Measurements from ENCODE around the gene MAP1B.

The MAP1B gene

DNA sequence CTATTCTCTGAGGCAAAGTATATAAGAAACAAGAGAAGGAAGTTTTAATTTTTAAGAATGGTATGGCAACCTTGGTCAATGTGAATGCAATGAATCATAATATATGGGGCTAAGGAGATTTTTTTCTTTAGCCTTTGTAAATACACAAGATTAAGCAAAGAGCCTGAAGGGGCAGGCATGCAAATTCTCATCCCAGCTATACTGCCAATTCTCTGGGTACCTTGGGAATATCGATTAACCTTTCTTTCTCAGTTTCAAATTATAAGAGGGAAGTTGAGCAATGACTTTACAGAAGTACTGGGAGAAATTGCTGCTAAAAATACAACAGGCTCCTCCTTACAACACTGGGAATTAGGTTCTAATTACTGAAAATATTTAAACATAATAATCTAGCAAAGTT, 115.2 kb downstream of the MAP1B start:
- DNase-seq (ENCODE audit: low read depth, low spot score): no peak

DNA sequence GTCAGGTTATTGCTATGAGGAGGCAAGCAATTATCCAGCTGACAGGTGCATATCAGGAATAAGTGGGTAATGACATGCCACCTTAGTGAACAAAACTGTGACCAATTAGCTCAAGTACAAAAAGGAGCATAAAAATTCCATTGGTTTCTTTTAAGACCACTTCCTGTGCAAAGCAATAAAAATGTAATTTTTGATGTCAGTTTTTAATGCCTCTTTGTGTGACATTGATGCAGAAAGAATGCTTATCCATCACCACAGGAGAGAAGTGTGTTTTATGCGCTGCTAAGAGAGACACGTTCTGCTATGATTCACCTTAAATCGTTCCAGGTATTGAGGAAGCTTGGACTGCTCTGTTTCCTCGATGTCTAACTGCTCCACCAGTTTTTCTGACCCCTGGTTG, 116.1 kb downstream of the MAP1B start:
- DNase-seq (ENCODE audit: low read depth, low spot score): no peak

DNA sequence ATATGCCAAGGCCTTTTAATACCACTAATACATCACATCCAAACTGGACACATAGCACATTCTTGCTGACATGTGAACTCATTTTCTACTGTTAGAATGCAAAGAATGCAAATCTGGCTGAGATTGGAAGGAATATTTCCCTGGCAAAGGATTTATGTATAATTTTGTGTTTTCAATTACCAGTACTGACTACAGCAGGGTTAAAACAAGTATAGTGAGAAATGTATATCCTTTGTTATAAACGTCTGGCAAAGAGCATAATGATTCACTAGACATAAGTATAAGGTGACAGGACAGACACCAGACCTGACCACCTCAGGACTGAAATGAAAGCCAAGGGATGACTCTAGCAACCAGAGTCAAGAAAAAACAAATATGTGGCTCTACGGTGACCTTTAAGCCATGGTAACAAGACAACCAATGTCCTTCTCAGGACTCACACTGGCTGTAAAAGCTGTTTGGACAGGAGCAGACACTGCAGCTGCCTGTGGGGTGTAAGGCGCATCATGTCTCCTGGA, 117.7 kb downstream of the MAP1B start:
- no peak for DNase-seq (ENCODE audit: low read depth, low spot score)

DNA sequence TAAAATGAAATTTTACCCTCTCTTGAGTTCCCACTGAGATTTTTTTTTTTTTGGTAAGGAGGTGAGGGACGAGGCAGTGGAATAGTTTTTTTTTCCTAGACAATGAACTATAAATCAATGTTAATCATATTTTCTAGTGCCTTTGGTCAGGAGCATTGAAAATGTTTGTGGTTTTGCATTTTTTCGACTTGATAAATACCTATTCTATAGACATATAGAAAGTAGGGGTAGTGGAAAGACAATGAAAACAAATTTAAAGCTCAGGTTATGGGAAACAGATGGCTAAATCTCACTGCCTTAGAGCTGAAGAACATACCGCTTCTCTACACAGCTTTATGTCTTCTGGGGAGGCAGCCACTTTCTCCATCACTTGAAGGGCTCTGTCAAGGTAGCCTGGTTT, 118.5 kb downstream of the MAP1B start:
- DNase-seq (ENCODE audit: low read depth, low spot score): no peak

- DNase-seq (ENCODE audit: low read depth, low spot score): no peak
Observed at GRCh38 chr5:72226950-72227349, 119.7 kb downstream of the MAP1B start.

GRCh38 chr5:72228960-72229359, 121.7 kb downstream of the MAP1B start:
- no peak for DNase-seq (ENCODE audit: low read depth, low spot score)

DNA sequence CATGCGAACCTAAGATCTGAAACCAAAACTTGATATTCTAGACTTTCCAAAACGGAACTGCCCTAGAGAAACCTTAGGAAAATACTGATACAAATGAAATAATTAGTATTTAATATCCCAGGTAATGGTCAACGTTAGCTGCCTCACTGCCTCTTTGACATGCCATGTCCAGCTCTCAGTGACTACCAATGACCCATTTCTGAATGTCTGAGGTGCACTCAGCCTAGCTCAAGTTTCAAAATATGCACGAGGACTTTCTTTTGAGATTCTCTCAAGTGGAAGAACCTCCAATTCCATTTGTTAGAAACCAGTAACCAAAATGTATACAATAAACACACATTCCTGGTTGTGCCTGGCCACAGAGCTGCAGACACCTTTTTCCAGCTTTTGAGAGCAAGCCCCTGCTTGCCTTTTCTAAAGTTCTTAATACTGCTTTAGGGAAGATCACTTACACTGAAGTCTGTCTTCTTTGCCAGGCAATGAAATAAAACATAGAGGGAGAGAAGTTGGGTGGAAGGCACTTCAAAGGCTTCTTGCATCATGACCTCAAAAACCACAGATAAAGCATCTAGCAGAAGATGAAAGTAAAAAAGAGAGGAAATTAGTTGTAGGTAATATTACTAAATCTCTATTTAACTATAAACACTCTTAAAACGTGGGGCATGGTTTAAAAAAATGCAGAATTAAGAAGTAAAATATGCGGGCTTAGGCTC, 124.9 kb downstream of the MAP1B start:
- no peak for DNase-seq (ENCODE audit: low read depth, low spot score)

DNA sequence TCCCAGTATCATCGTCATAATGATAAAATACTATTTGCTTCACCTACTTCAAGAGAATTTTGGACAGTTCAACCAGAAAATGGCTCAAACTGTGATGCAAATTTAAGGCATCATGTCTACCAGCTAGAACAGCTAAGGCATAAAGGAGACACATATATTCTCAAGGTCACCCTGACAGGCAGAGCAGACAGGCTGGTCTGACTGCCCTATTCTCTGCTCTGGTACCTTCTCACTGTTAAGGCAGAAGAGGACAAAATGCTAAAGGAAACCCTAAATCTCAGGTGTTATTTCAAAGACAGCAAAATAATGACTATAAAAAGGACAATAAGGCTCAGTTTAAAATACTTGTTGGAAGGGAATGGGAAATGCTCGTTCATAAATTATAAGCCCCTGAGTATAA, 125.6 kb downstream of the MAP1B start:
- DNase-seq (ENCODE audit: low read depth, low spot score): no peak

- DNase-seq (ENCODE audit: low read depth, low spot score): no peak
Observed at GRCh38 chr5:72233835-72234234, 126.6 kb downstream of the MAP1B start.

GRCh38 chr5:72234265-72234700, 127.0 kb downstream of the MAP1B start:
- DNase-seq (ENCODE audit: low read depth, low spot score): no peak

DNA sequence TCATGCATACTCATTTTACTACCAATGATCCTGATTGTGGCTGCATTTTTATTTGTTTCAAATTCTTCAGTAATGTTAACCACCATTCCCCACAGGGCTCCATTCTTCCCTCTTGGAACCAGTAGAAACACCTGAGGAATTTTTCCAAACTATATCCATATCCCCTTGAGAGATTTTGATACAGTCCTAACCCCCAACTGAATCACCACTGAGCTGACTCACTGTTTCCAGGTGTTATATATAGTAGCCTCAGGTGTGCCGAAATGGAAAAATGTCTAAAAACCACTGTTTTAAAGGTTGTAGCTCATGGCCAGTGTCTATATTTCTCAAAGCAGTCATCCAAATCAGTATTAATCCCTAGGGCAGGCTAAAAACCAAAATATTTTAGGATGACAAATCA, 127.6 kb downstream of the MAP1B start:
- no peak for DNase-seq (ENCODE audit: low read depth, low spot score)

DNA sequence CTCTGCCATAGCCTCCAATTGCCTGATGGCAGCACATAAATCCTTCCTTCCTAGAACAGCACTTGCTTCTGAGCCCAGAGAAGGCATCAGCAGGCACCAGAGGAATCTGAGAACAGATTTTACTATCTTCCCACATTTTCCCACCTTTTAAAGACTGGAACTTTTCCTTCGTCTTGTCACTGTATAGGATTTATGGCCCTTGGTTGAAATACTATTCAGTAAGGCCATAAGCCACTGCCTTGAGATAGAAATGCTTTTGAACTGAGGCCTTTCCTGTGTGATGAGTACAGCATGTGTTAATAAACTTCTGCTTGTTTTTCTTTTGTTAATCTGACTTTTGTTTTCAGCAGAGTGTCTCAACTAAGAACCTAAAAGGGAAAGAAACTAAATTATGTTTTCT, 128.4 kb downstream of the MAP1B start:
- DNase-seq (ENCODE audit: low read depth, low spot score): no peak

DNA sequence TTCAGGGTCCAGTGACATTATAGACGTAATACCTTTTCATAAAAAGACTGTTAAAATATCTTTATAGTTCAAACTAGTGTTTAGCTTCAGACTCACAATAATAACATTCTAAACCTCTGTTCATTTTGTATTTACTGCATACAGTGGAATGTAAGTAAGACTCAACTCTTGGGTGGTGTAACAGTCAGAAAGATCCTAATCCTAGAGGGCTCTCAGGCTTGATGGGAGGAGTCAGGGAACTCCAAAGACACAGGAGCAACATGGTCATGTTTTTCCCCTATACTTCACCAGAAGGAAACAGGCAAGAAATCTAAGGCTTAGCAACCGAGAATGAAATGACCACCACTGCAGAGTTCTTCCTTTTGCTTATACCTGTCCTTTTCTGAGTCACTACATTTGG, 130.1 kb downstream of the MAP1B start:
- DNase-seq (ENCODE audit: low read depth, low spot score): no peak

DNA sequence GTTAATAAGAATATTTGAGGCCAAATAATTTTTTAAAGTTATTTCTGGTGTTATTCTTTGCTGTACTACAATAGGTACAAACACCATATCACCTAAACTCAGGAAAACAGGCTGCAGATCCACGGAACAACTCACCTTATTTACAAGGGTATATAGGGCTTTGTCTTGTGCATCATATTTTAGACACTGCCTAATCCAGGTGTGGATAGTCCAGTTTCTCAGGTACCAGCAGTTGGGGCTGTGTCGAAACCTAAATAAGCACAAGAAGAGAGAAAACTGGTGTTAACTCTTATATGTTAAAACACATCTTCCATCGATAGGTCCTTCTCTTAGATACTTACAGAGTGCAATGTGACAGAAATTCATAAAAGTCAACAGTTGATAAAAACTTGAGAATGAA, 130.6 kb downstream of the MAP1B start:
- no peak for DNase-seq (ENCODE audit: low read depth, low spot score)

DNA sequence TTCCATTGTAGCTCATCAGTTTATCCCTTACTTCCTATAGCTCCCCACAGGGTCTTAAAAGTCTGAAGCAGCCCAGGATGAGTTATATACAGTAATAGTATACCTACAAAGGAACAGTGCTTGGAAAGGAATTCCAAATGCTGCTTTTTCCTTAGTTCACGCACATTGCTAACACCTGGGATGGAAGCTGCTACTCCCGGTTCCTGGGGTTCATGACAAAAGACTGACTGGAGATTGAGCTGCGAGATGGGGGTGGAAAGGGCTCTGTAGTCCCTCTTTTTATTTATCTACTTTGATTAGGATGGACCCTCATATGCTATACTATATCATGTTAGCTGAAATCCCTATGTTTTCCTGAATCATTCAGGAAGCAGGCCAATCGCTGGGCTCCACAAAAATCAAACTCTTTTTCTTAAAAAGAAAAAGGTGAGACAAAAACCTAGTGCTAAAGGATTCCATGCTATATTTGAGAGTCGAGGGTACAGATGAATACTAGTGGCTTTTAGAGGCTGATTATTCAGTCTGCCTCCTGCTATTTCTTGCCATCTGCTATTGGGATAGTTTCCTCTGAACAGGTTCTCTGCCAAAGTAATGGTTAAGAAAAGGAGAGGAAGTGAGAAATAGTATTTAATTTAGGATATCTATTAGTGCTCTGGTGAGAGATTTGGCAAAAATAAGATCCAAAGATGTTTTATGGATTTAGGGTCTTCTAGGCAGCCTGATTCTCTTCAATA, 131.6 kb downstream of the MAP1B start:
- DNase-seq (ENCODE audit: low read depth, low spot score): no peak

- no peak for DNase-seq (ENCODE audit: low read depth, low spot score)
Observed at GRCh38 chr5:72241346-72242003, 134.2 kb downstream of the MAP1B start.

GRCh38 chr5:72242796-72243475, 135.7 kb downstream of the MAP1B start:
- DNase-seq (ENCODE audit: low read depth, low spot score): no peak

- DNase-seq (ENCODE audit: low read depth, low spot score): no peak
Observed at GRCh38 chr5:72243706-72244105, 136.4 kb downstream of the MAP1B start.

DNA sequence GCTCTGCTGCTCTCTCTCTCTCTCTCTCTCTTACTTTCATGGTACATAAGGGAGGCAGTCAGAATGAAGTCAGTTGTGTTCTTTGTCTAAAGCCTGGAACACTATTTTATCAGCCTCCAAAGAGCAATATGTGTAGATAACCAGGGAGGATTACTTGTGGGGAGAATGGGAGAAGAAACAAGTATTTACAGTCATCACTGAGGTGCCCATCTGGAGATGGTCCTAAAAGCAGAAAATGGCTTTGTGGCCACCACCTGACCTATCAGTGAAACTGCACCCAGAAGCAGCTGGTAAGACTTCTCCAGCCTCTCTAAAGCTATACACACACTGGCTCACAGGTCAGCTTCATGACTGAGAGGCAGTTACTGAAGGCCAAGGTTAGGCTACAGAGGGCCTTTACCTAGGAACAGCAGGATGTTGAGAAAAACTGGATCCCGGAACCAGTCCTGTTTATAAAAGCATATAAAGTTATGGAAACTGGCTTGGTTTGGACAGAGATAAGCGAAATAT, 137.6 kb downstream of the MAP1B start:
- no peak for DNase-seq (ENCODE audit: low read depth, low spot score)

- DNase-seq (ENCODE audit: low read depth, low spot score): no peak
Observed at GRCh38 chr5:72245546-72245945, 138.3 kb downstream of the MAP1B start.

DNA sequence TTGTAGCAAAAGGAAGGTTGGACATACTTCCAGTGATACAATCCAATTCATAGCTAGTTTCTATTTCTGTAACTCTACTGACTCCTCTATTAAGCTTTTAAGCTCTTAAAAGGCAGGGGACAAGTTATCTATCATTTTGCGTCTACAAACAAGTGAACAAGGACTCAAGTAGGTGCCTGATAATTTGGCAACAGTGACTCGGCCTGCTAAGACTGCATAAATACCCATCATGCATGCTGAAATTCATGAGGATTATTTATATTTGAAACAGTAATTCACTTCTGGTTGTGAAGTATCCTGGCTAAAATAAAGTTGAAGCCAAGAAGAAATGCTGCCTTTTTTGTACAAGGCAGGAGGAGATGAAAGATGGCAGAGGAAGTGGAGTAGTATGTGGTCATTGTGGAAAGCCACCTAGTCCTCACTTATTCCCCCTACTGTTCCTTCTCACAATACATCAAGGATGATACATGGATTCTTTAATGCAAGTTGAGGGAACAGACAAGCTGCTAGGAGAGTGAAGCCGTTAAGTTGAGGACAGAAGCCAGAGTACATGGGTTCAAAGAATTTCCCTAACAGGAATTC, 138.8 kb downstream of the MAP1B start:
- DNase-seq (ENCODE audit: low read depth, low spot score): no peak
